Colon (tissue), 2 donors: ENCODE measurements around the gene PRCC.

Experiments used
- FAIRE-seq: peaks from 2 replicates; lab custom pipeline; 2012; peaks lifted over from hg19 to GRCh38; lab: Jason Lieb, UNC
- donor health status: control.
- donor health status: control.

Gene PRCC

GRCh38 chr1:156844102-156844501 is 76.8 kb downstream of the PRCC start:
- FAIRE-seq, result no peak

GRCh38 chr1:156844638-156845037 is 77.3 kb downstream of the PRCC start:
- no peak for FAIRE-seq

- no peak for FAIRE-seq
These were observed 78.0 kb downstream of the PRCC start for GRCh38 chr1:156845055-156845952.

- FAIRE-seq, result no peak
These were observed 78.7 kb downstream of the PRCC start for GRCh38 chr1:156845953-156846545.

GRCh38 chr1:156846643-156847042 is 79.3 kb downstream of the PRCC start:
- FAIRE-seq, result no peak

DNA sequence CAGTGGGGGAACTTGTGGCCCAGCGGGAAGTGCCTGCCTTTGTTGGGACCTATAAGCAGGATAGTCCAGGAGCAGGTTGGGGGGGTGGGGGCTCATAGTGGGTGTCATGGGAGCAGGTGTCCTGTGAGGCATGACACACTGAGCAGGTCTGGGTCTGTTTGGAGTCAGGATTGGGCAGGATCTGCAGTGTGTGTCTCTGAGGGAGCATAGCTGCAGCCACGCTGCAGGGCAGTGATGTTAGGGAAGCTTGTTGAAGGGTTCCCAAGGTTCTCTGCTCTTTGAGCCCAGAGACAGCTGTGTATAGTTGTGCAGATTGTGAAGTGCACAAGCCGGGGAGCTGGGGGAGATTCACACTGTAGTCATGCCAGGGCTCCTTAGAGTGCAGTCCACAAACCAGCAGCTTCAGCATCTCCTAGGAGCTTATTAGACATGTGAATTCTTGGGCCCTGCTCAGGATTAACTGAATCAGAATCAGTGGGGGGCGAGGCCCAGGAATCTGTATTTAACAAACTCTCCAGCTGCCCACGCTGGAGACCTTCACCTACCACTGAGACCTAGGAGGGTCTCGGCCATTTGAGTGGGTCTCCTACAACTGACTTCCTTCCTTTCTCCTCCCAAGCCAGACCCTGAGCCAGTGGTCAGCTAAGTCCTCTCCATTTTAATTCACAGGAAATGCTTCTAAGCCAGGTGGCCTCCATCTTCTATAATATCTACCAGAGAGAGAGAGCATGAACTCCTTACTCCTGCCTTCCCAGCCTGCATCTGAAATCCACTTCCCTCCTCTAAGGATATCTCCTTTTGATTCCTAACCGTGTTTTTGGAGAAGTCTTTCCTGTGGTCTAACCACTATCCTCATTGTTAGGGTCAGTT is 80.5 kb downstream of the PRCC start:
- no peak for FAIRE-seq

DNA sequence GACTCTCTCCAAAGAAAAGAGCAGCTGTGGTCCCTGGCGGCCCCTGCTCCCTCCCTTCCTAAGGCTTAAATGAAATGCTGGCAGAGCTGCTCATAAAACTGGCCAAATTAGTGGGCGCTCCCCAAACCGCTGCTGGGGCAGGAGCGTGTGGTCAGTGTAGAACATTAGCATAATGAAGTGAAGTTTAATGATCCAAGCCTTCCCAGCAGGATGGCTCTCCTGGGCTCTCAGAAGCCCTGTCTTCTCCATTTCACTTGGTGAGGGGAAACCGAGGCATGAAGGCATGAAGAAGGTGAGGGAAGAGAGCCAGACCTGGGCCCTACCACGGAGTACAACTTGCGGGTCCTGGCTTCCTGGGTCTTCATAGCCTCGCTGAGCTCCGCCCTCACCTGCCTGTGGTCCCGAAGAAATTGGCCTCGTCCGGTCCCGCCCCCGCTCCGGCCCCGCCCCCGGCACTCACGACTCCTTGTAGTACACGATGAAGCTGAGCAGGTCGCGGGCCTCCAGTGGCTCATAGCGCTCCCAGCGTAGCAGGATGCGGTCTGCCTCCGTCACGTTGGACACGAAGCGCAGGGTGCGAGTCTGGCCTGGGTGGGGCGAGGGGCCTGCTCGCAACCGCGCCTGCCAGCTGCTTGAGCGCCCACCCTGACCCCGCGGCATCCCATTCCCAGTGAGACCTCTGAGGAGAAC is 81.3 kb downstream of the PRCC start:
- no peak for FAIRE-seq

DNA sequence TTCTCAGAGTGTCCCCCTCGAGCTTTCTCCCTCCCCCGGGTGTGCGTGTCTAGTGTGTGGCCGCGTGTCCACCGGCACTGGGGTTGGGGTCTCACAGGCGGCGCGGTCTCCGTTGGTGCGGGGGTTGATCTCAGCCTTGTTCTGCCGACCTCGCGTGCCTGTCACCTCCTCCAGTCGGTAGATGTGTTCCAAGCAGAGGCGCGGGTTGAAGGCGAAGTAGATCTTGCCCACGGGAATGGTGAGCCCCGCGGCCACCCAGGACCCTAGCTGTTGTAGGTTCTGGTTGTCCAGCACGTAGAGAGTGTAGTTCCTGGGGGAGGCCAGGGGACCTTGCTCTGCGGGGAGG is 81.8 kb downstream of the PRCC start:
- no peak for FAIRE-seq
